Effector CD4-positive, alpha-beta T cell (primary cell): ENCODE results near the gene KCNMA1.

Source experiments
- DNase-seq: peaks from one replicate; pipeline ENCODE4 v3.0.0-alpha.2; 2020

Gene KCNMA1

DNA sequence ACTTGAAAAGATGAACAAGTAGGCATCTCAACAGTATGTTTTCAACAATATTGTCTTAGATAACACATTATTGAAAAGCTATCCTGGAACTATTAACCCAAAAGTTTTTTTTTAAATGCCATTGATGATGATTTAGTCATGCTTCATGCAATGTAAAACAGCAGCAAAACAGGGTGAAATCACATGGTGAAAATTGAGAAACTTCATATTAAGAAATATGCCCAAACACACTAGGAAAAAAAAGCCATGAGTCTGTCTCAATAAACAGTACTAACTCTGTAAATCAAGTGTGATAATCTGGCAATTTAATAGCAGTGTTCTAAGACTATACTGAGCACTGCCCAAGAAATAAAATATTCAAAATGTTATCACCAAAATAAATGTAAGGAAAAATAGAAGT, 613.1 kb downstream of the KCNMA1 start:
- no peak for DNase-seq

DNA sequence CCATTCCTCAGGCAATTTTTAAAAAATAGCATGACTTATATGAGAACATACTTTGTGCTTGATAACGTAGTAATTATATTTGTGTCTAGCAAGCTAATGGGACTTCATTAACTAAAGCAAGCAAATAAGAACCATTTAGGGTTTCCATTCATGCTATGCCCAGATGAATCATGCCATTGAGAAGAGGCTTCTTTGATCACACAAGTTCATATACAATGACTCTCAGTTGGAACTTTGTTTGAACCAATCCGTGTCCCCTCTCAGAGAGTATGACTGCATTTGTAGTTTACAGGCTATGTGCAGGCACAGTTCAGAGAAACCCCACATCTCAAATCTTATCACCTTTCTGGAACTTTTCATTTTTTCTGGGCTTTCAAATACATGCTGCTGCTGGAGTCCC, 614.2 kb downstream of the KCNMA1 start:
- DNase-seq = no peak

DNA sequence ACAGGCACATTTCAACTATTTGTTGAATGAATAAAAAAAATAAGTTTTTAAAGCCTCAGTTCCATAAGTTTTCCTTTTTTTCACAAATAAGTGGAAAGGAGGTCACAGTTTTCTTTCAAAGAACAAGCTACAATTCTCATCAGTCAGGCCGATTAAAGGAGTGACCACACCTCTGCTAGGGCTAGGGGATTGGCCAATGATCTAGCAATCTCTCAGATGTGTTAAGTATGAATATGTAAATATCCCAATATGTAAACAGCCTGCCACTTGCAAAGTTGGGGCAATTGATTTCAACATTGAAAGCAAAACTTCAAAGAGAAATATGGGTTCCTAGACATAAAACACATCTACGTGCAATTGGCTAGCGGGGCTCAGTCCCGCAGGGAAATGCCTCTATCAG, 614.9 kb downstream of the KCNMA1 start:
- DNase-seq = no peak

DNA sequence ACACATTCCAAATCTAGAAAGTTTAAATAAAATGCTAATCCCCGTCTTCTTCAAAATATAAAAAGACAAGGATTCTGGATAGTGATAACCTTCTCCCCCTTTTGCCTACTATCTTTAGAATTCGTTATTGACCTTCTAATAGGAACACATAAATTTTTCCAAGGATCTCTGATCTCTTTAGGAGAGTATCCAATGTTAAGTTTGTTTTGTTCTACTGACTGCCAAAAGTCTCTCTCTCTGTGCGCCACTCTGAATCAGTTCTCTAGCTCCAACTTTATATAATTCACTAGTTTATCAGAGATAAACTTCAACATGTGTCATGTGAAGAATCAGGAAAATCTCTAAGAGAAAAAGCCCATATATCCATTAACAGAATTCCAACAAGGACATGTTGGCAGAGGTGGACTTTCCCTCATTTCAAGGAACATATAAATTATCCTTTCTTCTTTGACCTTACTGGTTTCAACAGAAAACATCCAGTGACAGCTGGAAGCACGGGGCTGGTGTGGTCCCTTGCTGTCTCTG, 615.6 kb downstream of the KCNMA1 start:
- DNase-seq = no peak

DNA sequence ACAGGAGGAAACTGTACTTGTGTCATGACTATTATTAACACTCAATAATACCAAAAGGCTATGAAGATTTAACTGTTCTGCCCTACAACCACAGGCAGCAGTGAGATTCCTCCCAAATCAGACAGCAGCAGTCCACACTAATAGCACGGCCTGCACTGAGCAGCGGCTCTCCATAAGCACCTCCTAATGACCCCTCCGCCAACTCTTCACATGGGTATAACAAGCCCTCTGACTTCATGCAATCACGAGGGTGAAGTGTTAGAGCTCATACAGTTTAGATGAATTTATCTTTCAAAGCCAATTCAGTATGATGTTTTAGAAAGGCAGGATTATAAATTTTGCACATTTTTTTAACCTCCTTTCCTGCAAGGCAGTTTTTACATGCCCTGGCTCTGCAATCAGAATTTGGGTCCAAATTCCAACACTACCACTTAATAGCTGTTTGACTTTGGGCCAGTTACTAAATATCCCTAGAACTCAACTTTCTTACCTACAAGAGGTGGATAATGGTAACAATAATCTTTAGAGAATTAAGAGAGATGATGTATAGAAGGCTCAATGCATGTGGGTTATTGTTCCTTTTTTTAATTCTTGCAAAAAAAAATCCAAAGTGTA, 617.1 kb downstream of the KCNMA1 start:
- no peak for DNase-seq

DNA sequence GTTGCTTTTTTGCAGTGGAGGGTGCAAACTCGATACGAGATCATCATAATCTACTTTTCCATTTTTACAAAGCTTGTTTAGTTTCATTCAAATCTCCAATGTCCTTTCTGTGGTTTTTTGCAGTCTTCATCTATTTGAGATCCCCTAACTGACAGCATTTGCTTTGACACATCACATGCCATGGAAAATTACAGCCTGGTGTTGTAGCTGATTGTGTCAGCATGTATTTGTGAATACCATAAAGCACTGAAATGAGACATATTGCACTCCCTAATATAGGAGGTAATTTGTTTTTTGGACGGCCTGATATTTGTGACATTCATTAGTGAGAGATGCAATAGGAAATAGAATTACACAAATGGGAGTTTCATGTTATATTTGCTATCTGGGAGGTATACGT, 620.8 kb downstream of the KCNMA1 start:
- DNase-seq = no peak

DNA sequence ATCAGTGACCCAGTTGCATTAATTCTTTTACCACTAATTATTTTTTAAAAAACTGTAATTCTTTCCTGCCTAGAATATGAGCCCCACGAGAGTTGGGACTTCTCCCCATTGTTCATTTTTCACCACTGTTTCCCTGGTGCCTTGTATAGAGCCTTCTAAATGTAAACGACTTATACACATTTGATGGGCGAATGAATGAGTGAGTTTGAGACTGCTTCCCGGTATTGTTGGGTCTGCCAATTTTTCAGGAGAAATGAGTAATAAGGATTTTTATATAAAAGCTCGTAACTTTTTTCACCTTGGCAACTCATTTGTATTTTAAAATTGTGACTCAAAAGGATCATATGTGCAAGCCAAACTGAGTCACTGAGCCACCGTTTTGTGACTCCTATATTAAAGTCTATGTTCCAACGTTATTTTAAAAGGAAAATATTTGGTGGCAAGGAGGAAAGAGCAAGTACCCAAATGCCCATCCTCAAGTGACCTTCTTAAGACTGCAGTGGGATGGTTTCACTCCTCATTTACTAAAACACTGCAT, 621.3 kb downstream of the KCNMA1 start:
- DNase-seq = no peak

DNA sequence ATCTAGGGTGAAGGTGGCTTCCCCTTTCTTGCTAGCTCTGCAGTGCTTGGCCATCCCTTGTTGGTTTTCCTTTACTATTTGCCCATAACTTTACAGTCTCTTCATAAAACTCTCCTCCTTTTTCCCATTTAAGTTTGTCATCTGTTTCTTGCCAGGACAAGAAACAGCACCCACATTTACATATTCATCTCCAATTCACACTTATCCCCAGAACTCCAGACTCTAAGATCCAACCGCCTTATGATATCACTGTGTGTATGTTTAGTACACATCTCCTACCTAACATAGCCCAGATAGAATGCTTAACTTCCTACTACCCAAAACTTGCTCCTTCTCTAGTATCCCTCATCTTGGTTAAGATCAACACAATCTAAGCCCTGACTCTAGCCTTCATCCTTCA, 622.2 kb downstream of the KCNMA1 start:
- DNase-seq = no peak

DNA sequence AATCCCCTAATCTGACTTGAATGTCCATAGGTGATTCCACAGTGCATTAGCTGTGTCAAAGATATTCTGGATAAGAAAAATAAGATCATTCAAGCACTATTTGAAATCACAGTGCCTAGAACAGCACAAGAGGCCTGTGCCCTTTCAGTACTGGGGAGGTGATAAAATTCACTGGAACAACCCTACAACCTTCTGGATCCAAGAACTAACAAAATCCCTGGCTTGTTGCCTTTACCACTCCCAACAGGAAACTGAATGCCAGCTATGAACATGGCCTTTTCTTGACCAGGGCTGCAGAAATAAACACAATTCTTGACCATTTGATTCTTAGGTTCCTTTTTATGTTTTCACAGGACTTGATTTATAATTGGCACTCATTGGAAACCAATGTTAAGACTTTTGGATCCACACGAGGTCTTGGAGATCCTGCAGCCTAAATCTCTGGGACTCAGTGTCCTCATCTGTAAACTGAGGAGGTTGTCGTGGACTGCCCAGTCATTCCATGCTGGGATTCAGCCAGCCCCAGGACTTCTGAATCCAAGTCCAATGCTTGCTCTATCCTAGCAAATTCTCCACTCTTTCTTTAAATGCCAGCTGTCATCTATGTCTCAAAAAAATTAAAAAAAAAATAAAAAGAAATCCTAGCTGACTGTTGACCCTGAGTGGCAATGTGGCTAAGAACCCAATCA, 624.7 kb downstream of the KCNMA1 start:
- no peak for DNase-seq

DNA sequence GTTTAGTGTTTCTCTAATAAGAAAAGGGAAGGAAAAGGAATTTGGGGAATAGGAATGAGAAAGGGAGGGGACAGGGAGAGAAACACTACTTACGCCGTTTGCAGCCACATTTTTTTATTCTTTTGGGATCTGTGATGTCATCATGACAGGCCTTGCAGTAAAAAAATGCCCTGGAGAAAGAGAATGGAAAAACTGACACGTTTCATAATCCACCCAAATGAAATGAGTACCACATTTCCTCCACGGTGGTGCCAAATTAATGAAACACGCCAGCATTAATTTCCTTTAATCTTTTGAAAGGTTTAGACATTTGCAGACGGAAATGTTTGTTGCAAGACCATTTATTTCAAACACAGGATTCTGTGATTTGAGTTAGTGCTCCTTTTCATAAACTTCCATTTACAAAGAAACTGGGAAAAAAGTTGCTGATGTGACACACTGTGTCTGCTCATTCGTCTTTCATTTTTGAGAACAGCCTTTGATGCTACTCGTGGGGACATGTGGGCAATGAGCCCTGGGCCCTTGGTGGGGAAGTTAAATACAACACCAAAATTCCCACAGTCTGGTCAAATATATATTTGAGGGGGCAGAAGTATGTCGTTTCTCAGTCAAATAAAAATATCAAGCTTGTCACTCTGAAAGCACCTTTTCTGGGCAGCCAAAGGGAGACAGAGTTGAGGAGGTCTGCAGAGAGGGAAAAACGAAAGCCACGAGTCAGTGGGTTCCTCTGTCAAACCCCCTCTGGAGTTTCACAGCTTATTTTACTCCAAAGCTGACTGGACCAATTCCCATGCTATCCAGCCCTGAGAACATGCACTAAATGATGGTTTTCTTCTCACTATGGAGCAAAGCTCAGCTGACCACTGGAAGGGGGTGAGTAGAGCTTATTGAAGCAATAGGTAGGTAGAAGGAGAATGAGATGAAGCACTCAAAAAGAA, 625.5 kb downstream of the KCNMA1 start:
- no peak for DNase-seq

DNA sequence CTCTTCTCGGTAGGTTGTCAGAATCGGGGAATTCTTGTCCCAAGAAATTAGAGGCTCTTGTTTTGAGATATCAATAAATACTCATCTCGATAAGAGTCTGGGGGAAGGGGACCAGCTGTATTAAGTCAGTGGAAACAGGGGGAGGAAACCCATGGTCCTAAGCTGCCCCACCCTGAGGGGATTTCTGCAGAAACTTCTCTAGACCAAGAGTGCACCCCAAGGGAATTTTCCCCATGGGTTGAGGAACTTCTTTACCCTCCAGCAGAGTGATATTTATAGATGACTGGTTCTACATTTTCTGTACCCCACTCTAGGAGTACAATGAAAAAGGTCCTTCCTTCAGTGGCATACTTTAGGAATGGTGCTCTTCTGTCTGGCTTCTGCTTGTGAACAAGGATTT, 627.2 kb downstream of the KCNMA1 start:
- no peak for DNase-seq

DNA sequence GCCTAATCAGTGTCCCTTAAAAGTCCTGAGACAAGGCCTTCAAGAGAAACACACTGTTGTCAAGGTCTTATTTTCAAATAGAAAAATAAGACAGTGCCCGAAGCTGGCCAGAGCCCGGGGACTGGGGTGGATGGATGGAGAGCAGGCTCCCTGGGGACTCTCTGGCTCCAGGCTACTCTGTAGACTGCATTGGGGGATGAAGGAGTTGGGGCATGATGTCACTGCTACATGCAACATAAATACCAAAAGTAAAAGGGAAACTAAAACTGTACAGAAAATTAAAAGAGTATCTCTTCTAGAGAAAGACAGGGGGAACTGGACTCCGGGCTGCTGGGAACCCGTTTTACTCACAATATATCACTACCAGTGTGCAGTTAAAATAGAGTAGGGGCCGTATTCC, 629.8 kb downstream of the KCNMA1 start:
- no peak for DNase-seq

DNA sequence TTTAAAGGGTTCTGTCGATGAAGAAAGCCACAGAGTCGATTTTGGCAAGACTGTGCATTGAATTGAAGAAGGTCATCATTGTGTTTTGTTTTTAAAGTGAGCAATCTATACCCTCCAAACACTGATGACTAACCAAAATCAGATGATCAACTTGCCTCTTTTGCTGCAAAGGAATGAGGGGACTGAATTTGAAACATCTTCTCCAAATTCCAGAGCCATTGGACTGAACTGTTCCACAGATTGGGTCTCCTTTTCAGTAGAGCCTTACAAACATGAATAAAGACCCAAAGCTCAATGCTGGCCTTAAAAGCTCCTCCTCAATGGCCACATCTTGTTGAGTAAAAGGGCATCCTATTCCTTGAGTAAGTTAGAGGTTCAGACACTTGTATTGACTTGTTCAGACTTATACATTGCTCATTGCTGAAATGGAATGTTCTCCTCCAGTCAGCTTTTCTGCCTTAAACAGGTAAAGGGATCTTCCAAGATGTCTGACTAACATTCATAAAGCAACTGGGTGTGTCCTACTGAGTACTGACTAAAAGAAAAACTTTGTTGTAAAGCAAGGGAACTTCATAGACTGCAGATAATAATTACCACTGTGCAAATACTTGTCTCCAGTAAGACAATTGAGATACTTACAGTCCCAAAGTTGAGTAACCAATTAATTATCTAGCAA, 630.6 kb downstream of the KCNMA1 start:
- DNase-seq = no peak

DNA sequence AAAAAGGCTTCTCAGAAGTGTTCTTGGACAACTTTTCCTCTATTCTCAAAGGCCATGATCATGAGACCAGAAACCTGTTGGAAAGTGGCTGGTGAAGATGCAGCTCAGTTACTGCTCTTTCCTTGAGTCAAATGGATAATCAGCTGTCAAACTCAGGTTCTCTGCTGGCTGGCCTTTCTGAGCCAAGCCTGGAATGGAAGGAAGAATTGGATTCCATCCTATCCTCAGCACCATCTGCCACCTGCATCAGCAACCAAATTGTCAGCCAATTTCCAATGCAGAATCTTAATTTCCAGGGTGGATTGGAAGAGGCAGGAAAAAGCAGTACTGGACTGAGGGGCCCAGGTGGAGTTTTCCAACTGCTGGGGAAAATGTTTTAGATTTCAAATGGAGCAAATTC, 631.7 kb downstream of the KCNMA1 start:
- DNase-seq = no peak

DNA sequence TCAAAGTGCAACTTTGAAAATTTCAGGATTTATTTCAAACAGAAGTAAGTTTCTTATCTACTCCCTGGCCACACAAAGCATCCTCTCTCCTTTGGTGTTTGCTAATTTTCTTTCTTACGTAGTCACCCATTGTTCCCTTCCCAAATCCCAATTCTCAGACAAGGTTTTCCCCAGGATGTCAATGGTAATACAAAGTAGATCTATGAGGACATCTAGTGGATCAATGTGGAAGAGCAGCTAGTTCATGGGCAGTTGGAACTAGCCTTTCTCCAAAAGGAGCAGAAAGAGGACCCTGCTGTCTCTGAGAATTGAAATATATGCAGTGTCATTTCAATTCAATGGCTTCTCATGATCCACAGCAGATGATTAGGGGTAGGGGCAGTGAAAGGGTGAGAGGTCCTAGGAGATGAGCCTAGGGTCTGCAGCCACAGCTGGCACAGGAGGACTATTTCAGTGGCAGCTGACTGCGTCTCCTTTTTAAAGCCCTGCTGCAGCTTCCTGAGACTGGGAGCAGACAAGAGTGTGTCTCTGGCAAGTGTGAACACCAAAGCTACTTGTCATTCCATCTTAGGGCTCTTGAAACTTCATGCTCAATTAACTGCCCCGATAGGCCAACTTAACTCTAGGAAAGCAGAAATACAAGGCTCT, 632.6 kb downstream of the KCNMA1 start:
- no peak for DNase-seq

DNA sequence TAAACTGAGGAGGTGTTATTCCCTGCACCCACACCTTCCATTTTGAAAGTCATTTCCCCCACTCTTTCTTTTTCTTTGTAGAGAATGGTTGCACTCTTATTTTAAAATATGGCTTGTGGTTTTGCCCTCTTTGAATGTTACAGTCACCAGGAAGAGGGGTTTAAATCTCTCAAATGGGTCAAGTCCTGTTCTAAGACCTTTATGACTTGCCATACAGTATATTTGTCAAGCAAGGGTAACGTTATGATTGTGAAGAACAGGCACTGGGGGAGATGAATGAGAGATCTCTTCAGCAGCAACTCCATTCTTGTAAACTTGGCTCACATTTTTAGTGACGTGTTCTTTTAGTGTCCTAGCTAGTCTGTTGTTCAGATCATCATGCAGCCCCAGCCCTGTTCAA, 634.7 kb downstream of the KCNMA1 start:
- no peak for DNase-seq

DNA sequence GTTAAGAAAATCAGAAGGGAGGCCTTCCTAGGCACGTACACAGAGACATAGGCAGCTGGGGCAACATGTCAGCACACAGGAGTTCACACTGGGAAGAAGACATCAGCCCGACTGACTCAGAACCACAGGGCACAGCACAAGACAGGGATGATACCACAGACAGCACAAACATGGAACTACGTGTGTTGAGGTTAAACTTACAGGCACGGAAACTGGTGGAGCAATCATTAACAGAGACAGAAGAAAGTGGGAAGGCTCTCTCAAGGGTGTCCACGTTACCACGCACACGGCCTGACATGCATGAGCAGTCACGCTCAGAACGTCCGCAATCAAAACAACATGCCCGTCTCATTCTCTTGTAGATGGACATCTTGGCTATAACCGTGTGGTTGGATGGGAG, 636.4 kb downstream of the KCNMA1 start:
- DNase-seq = no peak

DNA sequence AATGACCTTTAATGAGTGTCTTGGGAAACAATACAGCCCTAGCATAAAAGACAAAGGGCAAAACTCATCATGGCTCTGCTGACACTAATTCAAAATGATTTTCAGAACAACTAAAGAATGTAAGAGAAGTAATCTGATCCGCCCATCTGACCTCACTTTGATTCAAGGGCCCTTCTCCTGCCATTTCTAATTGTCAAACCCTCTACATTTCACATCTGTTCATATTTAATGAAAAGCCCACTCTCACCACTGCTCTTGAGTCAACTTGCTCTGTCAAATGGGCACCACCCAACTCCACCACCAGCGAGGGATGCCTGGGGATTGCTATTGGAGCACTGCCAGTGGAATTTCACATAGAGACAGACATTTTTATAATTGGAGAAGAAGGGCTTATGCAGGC, 639.2 kb downstream of the KCNMA1 start:
- DNase-seq = no peak

DNA sequence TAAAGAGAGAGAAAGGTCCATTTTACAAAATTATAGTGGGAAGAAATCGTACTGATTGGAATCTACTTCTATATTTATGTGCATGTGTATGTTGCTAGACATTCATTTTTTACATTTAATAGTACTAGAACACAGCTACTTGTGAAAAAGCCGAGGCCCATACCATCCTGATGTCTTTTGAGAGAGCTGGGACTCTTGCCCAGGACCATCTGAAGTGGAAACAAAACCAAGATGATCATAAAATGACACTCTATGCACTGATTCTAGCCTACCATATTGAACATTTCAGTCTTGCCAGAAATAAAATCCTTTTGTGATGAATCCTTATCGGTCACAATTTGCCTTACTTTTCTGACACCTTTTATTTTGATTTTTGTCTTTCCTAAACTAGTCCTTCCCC, 640.0 kb downstream of the KCNMA1 start:
- DNase-seq = no peak

DNA sequence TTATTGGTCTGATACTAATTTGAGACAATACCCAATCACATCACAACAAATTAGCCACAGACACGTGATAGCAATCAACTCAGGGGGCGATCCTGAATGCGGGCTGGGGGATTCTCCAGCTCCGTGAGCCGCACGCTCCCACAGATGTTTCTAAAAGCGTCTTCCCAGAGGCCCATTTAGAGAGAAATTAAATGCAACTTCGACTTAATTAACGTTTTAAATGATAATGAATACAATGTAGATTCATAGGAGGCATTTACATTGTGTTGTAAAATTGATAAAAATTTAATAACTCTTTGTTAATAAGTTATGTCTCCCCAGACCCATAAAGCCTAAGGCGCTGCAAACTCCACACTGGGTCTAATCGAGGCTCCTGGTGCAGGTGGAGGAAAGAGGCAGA, 642.6 kb downstream of the KCNMA1 start:
- DNase-seq = no peak

DNA sequence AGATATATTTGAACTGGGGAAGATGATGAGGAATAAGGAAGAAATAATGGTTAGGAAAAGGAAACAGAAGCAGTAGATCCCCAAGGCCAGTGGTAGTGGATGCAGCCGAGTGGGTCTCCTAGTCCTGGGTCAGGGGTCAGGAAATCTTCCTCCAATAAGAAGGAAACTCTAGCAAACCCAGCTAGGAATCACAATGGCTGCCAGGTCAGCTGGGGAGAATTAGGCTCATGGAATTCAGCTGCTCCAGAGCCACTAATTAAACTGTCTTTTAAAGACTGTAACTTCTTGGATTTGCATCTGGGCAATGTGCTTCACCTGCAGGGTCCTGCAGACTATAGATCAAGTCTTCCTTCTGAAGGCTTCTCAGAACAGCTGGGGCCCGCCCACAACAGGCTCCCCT, 644.4 kb downstream of the KCNMA1 start:
- no peak for DNase-seq

DNA sequence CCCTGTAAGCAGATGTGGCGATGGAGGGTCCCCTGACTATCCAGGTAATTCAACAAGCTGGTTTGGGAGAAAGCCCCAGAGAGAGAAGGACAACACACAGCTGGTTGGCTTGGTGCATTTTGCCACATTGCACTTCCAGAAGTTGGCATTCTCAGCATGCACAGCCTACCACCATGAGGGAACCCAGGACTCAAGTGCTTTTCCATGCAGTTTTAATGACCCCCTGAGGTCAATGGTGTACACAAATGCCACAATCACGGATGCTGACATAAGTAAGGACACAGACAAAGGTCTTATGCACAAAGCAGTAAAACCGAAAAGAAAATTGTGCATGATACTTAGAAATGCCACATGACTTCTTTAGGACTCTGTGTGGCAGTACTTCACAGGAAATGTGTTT, 645.1 kb downstream of the KCNMA1 start:
- no peak for DNase-seq
